GM19463 (cell line): ENCODE data around the gene MEPCE.

Experiments
- ATAC-seq: cut with Tn5 transposase; IDR thresholded peaks from one replicate; pipeline ENCODE4 v1.9.1; 2021; ENCODE audit warnings: mild to moderate bottlenecking, moderate library complexity; ENCODE audit not compliant: unreplicated experiment

Gene MEPCE

DNA sequence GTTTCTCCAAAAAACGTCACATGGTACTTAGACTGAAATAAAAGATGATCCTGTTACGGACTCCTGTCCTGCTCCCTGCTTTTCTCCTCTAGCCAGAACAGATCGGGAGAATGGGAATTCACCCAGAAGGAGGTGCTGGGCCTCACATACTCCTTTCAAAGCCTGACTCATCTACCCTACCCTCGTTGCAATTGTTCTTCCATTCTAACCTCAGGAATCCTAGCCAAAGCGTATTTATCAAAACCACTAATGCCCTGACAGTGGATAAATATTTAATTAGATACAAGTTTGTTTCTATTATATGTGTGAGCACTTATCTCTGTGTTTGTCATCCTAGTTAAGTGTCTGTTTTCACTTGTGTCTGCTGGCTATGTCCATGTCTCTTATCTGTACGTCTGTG lies 22.9 kb upstream of the MEPCE start:
- no peak for ATAC-seq

DNA sequence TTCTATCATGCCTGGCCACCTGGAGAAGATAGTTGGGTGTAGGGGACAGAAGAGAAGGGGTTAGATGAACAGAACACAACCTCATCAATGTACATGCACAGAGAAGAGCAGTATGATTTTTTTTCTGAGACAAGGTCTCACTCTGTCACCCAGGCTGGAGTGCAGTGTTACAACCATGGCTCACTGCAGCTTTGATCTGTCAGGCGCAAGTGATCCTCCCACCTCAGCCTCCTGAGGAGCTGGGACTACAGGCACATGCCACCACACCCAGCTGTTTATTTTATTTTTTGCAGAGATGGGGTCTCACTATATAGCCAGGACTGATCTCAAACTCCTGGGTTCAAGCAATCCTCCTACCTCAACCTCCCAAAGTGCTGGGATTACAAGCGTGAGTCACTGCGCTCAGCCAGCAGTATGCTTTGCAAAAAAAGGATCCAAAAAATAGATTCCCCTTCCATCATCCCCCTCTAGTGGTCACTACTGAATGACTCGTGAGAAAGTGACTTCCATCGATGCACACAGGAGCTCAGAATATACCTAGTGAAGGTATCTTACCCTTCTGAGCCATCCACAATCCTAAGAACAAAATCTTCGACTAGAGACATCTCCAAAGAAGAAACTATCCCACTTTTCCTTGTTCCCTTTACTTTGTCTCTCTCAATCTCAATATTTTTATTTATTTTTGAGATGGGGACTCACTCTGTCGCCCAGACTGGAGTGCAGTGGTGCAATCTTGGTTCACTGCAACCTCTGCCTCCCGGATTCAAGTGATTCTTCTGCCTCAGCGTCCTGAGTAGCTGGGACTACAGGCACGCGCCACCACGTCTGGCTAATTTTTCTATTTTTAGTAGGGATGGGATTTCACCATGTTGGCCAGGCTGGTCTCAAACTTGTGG lies 22.1 kb upstream of the MEPCE start:
- ATAC-seq: peak; percentile 54

DNA sequence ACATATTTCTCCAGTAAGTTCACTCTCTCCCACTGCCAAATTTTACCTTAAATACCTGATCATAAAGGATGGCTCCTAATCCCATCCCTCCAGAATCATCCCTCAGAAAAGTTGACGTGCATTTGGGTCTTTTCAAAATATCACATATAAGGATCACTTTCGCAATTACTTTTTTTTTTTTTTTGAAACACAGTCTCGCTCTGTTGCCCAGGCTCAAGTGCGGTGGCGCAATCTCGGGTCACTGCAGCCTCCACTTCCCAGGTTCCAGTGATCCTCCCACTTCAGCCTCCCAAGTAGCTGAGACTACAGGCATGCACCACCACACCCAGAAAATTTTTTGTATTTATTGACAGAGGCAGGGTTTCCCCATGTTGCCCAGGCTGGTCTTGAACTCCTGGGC lies 18.5 kb upstream of the MEPCE start:
- ATAC-seq: no peak

DNA sequence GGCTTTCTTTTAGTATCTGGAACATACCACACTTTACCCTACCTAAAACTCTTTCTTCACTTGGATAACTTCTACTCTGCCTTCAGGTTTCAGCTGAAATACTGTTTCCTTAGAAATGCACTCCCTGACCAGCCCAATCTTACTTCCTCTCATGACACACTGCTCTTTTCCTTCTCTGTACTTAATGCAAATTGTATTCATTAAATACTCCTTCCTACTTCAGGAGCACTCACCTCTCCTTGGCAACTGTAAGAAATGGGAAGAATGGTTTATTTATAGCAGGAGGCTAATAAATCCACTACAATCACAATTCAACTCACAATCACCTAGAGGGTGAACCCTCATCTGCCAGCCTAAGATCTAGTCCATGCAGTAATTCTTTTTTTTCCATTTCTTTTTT lies 16.3 kb upstream of the MEPCE start:
- ATAC-seq: no peak

DNA sequence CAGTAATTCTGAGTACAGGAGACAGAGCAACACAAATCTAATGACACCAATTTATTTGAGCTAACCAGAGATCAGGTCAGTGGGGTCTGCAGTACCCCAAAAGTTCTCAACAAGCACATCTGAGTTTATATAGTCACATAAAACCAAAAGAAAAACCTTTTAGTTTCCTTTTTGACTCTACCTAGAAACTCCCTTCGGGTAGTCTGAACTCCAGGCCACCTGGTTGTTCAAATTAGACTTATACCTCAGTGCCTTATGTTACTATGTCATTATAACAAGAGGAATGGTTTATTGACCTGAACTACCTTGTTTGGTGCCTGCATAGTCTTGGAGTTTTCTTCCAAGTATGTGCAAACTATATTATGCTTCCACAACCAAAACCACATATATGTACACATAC lies 15.7 kb upstream of the MEPCE start:
- no peak for ATAC-seq

DNA sequence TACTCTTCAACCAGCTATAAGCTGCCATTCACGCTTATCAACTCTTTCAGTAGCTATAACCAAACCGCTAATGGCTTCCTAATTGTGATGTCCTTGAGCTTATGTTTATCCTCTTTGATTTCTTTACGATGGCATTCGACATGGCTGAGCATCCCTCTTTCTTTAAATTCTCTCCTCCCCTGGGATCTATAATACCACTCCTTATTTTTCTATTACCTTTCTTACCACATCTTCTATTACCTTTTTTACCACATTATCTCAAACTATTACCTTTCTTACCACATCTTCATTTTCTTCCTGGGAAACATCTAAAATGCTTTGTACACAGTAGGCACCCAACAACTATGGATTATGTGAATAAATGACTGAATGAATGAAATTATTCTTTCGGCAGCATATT lies 14.2 kb upstream of the MEPCE start:
- ATAC-seq: no peak

DNA sequence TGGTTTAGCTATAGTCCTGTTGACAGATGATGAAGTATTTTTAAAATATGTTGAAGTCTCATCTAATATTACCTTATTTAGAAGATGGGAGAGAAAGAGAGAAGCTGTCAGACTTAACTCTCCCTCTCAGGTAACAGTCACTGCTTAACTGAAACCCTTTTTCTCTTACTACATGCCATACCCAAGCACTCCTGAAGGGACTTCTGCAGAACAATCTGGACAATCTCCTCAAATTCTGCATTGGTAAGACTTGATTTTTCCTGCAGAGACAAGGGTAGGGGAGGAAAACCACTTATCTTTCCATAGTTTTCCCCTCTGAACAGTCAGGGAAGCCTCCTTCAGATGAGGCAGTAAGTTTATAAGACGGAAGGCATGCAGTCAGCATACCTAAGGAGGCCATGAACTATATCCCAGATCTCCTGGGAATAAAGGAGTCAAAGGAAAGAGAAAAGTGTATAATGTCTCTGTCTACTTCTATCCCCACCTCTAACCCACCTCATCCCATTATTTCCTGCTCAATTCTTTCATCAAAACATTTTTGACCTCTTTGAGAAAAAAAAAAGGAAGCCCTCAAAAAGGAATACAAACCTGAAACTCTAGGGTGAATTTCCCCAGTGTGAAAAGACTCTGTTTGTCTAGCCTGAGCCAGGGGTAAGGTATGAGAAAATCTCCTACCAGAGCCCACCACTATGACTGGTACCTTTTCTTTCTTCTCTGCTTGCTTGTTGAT lies 10.5 kb upstream of the MEPCE start:
- ATAC-seq: no peak

DNA sequence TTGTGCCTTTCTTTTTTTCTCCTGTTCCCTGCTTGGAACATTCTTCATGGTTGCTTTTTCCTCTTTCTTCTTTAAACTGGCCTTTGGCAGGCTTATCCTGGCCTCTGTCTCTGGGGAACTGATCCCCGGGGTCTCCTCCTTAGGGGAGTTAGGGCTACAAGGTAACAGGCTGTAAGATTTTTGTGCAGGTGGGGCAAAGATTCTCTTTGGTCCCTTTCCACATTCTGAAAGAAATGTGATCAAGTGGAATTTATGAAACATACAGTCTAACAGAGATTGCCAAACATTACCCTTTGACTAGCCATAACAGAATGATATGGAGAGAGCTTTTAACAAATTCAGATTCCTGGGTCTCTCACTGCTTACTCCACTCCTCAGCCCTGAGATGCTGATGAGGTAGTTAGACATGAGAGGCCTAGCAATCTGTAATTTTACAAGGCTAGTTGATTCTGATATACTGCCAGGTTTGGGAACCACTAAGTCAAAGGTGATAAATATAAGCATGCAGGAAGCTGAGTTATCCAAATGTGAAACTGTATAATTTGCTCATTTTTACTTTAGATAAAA lies 9.9 kb upstream of the MEPCE start:
- ATAC-seq: no peak

DNA sequence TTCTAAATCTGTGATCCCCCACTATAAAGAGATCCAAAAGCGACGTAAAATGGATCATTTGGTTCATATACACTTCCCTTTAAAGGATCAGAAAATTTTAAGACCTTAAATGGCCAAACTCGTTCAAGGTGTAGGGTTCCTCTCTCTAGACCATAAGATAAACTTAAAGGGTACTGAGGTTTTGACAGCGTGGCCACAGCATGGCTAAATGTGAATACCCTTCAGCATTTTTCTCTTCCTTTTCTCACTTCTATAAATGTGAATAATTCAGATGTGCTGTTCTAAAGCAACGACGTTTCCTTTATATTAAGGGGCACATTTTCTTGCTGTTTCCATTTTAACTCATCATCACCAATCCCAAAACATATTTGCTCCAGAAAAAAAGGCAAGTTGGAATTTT lies 6.3 kb upstream of the MEPCE start:
- no peak for ATAC-seq

DNA sequence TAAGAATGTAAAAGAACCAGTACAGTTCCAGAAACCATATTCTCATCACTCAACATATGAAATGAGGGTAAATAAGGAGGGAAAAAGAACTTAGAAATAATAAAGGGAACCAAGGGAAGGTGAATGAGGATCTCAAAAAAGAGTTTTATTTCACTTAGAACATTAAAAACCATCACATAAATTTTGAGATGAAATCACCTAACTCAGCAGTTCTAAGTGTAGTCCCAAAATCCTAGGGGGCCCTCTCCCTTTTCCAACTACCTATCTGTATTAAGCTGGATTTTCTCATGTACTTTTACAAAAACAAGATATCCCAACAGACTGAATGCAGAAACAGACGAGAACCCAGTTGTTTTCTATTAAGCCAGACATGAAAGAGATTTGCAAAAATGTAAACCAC lies 4.3 kb upstream of the MEPCE start:
- no peak for ATAC-seq

DNA sequence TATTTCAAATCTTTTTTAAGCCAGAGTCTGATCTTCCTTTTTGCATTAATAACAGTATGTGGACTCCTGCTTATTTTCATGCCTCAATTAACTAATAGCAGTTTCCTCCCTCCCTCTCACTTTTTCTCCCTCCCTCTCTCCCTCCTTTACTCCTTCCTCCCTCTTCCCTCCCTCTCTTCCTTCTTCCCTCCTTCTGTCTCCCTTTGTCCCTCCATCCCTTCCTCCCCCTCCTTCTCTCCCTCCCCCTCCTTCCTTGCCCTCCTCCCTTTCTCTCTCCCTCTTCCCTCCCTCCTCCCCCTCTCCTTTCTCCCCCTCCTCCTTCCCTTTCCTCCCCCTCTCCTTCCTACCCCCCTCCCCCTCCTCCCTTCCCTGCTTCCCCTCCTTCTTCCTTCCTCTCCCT lies 3.1 kb upstream of the MEPCE start:
- ATAC-seq: no peak

DNA sequence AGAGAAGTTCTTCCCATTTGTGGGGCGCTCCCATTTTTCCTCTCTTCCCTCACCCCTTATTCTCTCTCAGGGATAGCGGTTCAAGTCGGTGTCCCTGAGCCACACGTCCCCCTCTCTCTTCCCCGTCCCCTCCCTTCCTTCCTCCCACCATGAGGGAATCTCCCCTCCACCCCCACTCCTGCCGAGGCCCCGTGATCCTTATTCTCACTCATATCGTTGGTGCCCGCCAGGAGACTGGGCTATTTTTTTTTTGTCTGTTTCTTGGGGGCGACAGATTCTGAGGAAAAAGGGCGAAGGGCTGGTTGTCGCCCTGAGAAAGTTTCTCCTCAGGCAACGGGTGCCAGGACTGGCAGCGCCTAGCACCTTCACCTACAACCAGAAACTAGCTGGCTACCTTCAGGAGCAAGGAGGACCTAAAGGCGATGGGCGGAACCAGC lies 1.9 kb upstream of the MEPCE start:
- no peak for ATAC-seq

DNA sequence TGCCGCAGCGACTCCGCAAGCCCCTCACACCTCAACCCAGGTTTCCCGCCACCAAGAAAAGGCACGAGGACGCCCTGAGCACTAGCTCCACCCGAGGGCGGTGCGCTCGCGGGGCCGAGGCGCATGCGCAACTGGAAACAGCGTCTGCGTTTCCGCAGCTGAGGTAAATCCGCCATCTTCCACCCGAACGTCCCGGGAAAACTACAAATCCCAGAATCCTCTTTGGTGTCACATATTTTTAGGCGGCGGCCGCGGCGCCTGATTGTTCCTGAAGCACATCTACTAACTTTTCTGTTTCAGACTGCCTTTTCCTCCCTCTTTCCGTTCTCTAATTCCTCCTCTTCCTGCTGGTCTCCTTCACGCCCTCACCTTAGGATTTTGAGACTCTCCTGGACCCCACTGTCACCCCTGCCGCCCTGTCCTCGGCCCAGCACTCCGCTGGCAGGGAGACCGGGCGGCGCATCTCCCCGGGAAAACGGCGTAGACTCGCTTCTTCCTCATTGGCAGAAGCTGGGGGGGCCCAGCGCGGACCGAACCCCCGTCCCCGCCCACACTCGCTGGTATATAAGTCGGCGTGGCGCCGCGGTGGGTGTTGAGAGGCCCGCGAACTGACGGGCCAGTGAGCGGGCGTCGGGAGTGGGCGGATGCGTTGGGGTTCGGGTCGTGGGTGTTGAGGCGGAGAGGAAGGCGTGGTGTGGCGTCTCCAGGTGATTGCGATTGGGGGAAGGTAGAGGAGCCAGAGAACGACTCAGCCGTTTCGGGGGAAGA lies 1.2 kb upstream of the MEPCE start, which contains the start of gene ZCWPW1:
TSS of gene ZCWPW1 (minus strand) at position 505 of the 768 bp plus-strand sequence. CDS start 8,054 bp downstream, outside the sequence.
- peak; percentile 48 for ATAC-seq

DNA sequence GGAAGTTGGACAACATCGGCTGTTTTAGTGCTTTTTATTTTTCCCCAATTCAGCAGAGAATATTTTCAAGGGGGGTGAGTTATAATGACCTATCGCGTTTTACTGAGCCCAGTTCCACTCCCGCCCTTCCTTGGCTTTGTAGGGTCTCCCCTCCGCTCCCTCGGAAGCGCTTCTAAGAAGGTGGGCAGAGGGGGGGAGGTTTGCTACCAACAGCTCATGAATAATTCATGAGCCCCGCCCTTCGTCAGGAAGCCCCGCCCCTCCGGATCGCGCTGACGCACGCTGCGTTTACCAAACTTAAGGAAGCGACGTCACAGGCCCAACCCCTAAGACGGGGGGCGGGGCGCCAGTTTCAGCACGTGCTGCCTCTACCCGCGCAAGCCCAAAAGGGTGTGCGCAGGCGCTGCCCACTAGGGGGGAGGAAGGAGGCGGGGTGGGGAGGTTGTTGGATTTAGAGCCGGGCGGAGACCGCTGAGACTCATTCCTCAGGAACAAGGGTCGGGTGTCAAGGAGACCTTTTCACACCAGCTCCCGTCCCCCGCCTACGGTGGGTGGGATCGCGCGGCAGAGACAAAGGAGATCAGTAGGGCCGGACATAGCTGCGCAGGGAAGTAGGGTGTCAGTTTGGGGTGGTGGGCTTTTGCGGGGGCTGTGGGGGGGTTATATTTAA lies 529 bp upstream of the MEPCE start:
- ATAC-seq: peak; percentile 41

DNA sequence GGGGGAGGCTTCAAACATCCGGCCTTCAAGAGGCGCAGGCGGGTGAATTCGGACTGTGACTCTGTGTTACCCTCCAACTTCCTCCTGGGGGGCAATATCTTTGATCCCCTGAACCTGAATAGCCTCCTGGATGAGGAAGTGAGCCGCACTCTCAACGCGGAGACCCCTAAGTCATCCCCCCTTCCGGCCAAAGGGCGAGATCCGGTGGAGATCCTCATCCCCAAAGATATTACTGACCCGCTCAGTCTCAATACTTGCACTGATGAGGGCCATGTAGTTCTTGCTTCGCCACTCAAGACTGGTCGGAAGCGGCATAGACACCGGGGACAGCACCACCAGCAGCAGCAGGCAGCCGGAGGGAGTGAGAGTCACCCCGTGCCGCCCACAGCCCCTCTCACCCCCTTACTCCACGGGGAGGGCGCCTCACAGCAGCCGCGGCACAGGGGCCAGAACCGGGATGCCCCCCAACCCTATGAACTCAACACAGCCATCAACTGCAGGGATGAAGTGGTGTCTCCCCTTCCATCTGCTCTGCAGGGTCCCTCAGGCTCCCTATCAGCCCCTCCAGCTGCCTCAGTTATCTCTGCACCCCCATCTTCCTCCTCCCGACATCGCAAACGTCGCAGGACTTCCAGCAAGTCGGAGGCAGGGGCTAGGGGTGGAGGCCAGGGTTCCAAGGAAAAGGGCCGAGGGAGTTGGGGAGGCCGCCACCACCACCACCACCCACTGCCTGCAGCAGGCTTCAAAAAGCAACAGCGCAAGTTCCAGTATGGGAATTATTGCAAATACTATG lies 1.1 kb downstream of the MEPCE start:
- no peak for ATAC-seq

DNA sequence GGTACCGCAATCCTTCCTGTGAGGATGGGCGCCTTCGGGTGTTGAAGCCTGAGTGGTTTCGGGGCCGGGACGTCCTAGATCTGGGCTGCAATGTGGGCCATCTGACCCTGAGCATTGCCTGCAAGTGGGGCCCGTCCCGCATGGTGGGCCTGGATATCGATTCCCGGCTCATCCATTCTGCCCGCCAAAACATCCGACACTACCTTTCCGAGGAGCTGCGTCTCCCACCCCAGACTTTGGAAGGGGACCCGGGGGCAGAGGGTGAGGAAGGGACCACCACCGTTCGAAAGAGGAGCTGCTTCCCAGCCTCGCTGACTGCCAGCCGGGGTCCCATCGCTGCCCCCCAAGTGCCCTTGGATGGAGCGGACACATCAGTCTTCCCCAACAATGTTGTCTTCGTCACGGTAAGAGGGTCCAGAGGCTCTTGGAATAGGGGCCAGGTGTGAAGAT lies 1.7 kb downstream of the MEPCE start:
- ATAC-seq: no peak

DNA sequence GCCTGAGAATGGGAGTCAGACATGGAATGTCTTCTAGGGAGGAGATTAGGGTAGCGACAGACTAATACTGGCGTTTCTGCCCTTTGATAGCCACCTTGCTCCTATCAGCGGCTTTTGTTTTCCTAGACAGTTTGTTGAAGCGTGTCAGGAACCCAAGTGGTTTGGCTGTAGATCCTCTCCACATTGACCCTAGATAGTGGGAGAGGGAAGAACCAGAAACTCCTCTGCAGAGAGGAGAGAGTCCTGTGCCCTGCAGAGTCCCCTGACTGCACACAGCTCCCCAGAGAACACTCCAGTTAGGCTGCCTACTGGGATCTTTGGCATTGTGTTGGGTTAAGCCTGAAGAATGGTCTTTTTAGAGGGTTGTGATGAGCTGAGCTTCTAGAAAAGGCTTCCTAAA lies 2.4 kb downstream of the MEPCE start:
- no peak for ATAC-seq

DNA sequence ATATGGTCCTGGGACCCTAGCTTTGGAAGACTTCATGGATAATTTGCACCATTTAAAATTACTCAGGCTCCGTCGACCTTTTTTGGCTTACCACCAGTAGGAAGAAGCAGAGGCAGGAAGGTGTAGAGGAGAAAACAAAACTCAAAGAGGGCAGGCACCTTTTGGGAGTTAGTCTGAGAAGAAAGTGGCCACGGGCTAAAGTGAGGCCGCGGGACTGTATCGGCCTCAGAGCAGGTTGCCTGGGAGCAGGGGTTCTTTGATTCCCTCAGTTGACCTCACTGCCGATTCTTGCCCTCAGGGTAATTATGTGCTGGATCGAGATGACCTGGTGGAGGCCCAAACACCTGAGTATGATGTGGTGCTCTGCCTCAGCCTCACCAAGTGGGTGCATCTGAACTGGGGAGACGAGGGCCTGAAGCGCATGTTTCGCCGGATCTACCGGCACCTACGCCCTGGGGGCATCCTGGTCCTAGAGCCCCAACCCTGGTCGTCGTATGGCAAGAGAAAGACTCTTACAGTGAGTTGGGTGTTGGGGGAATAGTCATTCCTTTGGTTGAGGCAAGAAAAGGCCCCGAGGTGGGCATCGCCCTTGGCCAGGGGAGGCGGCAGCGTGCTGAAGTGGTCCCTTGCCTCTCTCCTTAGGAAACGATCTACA lies 3.1 kb downstream of the MEPCE start:
- ATAC-seq: no peak

DNA sequence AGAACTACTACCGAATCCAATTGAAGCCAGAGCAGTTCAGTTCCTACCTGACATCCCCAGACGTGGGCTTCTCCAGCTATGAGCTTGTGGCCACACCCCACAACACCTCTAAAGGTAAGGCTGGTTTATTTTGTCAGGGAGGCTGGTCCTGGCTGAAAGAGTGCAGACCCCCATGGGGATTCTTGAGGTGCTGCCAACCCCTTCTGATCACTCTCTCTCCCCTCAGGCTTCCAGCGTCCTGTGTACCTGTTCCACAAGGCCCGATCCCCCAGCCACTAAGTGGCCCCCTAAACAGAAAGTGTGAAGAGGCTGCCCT lies 3.6 kb downstream of the MEPCE start:
- no peak for ATAC-seq
